KOPT-K1 (cell line): Measurements from ENCODE around the gene FRRS1L.
"Not testable (repeated sequence)": the region's sequence is repeated elsewhere in the genome, so short reads cannot be mapped to it uniquely, and the experiment has no call there.

Experiments
- H3K27ac ChIP-seq: fragments of 200-600 bp; sonication (generic); 2 replicates; pipeline ENCODE4 v1.5.1; 2016; ENCODE audit warnings: antibody characterized with exemption, mild to moderate bottlenecking, low read depth, low read length; ENCODE audit not compliant: poor library complexity, severe bottlenecking
- H3K36me3 ChIP-seq: fragments of 200-600 bp; sonication (generic); 2 replicates; pipeline ENCODE4 v1.5.1; 2017; ENCODE audit warnings: antibody characterized with exemption, mild to moderate bottlenecking, low read length, moderate library complexity; ENCODE audit not compliant: insufficient read depth
- H3K9me3 ChIP-seq: fragments of 200-600 bp; sonication (generic); 2 replicates; pipeline ENCODE4 v1.5.1; 2017; ENCODE audit warnings: antibody characterized with exemption, low read length, mild to moderate bottlenecking; ENCODE audit not compliant: insufficient read depth, poor library complexity, severe bottlenecking

Gene FRRS1L

DNA sequence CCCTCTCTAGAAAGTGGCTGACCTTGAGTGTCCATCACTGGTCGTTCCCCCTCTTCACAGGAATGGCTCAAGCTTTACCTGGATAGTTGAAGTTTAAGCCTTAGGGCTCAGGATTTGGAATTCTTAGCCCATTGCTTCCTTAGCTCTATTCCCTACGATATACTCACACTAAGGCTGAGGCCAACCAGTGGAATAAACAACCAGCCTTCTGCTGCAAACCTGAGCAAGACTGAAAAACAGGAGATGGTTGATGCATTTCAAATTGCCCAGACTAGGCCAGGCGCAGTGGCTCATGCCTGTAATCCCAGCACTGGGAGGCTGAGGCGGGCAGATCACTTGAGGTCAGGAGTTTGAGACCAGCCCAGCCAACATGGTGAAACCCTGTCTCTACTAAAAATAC is 40.4 kb downstream of the FRRS1L start:
- not testable (repeated sequence) for H3K27ac ChIP-seq, H3K36me3 ChIP-seq, H3K9me3 ChIP-seq

DNA sequence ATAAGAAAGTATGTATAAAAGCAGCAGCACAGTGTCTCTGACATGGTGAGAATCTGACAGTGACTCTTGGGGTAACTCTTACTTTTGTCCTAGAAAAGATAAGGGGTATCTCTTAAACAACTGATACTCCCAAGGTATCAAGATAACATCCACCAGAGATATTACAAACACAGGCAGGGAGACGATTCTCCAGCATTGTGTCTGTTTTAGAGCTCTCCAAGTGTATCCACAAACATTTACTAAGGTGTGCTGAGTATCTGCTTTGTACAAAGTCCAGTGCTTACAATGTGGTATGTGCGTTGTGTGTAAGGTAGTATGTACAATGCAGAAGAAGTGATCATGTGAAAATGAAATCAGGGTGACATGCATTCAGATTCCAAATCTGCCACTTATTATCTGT is 42.9 kb downstream of the FRRS1L start:
- no peak overlapping the region for H3K27ac ChIP-seq
- no peaks in the 10 kb centered on the region for H3K36me3 ChIP-seq
- H3K9me3 ChIP-seq: no peaks in the 10 kb centered on the region

DNA sequence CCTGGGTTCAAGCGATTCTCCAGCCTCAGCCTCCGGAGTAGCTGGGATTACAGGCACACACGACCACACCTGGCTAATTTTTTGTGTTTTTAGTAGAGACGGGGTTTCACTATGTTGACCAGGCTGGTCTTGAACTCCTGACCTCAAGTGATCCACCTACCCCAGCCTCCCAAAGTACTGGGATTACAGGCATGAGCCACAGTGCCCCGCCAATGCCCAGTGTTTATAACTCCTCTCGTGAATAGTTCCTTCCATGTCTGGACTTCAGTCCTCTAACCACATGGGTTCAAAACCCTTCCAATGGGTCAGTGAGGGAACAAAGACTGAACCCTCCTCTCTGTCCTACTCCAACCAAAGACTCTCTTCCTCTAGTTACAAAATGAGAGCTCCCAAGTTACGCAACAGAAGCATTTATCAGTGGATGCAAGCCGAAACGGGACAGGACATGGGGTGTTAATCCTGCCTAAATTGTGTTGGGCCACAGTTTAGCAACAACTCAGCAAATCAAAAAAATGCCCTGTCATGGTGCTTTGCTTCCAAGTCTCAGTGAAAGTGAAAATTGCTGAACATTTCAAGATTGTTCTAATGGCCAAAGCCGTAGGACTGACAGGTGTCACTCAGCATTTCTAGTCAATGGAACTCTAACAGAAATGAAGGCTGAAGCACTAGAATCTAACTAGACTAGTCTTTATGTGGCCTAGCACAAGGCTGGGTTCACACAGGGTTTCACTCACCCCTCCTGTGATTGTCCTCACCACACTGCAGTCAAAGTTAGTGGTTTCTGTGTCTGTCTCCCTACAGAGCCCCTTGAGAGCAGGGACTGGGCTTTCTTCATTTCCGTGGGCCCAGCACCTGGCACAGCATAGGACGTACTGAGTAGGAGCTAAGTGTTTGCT is 44.1 kb downstream of the FRRS1L start:
- Histone ChIP-seq H3K9me3 (no peaks in the 10 kb centered on the region), H3K36me3 (no peaks in the 10 kb centered on the region), H3K27ac (peak overlapping the region; percentile 54)

DNA sequence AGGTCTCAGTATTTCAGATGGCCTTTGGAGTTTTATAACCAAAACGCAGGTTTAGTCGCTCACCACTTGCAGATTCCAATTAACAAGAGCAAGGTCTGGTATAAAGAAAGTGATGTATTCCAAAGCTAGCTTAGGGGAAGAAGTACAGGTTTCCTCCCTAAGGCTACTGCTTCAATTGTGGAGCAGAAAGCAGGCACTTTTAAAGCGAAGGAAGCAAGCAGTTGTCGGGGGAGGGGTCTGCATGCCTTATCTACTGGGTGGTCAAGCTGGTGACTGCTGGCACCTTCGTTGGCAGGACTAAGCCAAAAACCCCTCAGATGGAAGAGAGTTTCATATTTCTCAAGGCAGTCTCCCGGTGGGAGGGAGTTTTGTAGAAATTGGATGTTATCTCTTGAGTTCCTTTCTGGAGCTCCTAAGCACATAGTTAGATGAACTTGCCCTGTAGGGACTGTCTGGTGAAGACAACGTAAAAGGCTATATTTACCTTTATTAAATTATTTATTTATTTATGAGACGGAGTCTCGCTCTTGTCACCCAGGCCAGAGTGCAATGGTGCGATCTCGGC is 45.7 kb downstream of the FRRS1L start:
- Histone ChIP-seq H3K9me3 (no peaks in the 10 kb centered on the region), H3K36me3 (peaks cover 6% of the 10 kb centered on the region; the same call in 1 of the 2 replicates), H3K27ac (peak overlapping the region; percentile 93)

DNA sequence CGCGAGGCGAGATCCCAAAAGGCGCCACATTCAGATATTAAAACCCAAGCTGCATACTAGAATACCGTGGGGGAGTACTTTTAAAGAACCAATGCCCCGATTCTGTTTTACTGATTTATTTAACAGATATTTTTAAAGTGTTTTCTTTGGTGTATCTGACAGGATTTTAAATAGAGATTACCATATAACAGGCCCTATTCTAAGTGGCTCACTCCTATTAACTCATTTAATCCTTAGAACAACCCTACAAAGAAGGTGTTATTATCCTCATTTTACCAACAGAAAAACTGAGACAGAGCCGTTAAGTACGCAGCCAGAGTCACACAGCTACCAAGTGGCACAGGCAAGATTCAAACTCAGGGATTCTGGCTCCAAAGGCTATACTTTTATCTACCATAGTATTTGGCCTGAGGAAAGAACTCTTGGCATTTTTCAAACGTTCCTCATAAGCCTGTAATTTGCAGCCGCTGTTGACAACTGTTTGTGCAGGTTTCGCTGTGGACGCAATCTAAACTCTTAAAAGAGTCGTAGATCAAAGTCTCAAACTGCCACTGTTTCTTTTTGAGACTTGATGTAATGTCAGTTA is 46.8 kb downstream of the FRRS1L start:
- H3K27ac ChIP-seq: peak overlapping the region; percentile 93
- H3K36me3 ChIP-seq: peaks cover 6% of the 10 kb centered on the region; the same call in 1 of the 2 replicates
- no peaks in the 10 kb centered on the region for H3K9me3 ChIP-seq

DNA sequence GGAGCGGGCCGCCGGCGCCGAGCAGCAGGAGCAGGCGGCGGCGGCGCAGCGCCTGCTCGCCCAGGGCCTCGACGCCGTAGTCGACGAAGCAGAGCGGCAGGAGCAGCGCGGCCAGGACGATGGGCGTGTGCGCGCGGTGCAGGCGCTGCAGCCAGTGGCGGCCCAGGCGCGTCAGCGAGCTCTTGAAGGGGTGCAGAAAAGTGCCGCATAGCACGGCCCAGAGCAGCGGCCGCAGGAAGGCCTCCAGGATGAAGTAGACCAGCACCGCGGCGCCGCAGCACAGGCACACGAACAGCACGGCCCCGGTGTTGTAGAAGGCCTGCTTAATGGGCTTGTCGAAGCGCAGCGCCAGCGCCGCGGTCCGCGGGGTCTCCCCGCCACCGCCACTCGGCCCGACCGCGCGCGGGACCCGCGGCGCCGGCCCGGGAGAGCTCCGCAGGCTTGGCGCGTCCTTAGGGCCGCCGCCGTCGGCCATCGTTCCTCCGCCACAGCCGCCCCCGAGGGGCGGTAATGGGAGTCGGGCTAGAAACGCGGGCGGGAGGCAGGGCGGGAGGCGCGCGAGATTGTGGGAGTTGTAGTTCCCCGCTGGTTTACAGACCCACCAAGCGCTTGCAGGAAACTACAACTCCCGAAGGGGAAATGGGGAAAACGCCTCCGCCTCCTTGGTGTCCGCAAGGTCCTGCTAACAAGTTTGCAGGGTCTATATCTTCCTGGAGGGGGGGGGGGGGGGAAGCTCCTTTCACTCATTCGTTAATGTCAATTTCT is 47.4 kb downstream of the FRRS1L start, which contains the start of gene TMEM245:
TSS of gene TMEM245 (minus strand) at position 509 of the 765 bp plus-strand sequence. CDS start at position 475, 34 bp downstream.
- Histone ChIP-seq H3K27ac (peak within 1 kb of the TSS; percentile 93), H3K9me3 (no peaks in the 10 kb centered on the region), H3K36me3 (peaks cover 12% of the 10 kb centered on the region)

DNA sequence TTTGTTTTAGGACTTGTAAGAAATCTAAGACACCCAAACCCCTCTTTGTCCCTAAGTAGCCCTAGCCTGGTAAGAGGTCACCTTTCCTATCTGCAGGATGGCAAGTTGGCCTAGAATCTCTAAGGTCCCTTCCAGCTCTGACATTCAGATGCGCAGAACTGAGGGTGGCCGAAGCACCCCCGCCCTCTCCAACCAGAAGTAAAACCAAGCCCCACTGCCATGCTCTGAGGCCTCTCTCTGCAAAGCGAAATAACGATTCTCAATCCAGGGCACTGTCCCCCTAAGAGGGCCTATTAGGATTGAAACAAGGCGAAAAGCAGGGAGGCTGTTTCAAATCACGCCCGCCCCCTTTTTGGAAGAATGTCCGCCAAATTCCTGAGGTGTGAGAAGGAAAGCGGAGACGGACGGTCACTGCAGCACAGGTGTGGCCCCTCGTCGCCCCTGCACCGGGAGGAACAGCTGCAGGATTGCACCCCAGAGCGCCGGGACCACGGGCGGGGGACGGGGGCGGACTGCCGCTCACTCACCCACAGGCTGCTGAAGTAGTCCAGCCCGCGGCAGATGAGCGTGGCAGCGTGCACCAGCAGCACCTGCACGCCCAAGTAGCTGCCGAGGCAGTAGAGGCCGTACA is 48.1 kb downstream of the FRRS1L start:
- Histone ChIP-seq H3K9me3 (no peaks in the 10 kb centered on the region), H3K36me3 (peaks cover 16% of the 10 kb centered on the region), H3K27ac (peak overlapping the region; percentile 93)

DNA sequence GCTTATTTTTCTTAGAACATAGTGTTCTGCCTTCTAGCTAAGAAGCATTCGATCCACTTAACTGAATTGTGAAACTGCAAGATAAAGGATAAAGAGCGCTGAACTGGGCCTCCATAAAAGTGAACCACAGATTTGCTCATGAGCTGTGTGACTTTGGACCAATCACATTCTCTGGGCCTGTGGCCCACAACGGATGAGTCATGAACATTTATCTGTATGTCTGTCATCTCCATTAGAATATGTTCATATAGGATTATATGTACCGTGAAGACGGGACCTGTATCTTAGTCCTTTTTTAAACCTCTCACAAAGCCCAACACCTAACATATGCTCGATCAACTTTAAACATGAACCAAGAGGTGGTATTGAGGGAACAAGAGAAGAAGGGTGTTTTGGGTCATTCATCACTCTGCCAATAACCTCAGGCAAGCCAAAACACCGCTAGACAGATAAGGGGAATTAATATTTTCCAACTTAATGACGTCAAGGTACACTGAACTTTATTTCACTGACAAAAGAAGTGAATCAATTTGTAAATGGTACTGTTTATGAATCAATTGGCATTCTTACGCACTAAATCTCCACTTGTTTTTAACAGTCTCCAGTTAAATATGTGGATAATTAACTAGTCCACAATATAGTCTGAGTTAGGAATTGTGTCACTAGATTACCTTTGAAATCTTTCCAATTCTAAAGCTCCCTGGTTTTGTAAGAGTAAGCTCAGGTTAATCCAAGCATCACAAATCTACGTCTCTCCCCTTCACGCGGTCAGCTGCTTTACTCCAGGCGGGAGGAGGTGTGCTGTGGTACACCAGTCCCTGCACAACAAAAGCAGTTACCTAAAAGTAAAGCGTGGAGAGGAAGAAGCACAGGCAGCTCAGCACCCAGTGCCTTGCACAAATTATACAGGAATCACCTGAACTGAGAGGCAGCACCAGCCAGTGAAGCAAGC is 48.9 kb downstream of the FRRS1L start:
- Histone ChIP-seq H3K36me3 (peaks cover 16% of the 10 kb centered on the region), H3K27ac (peak overlapping the region; percentile 93), H3K9me3 (no peaks in the 10 kb centered on the region)

DNA sequence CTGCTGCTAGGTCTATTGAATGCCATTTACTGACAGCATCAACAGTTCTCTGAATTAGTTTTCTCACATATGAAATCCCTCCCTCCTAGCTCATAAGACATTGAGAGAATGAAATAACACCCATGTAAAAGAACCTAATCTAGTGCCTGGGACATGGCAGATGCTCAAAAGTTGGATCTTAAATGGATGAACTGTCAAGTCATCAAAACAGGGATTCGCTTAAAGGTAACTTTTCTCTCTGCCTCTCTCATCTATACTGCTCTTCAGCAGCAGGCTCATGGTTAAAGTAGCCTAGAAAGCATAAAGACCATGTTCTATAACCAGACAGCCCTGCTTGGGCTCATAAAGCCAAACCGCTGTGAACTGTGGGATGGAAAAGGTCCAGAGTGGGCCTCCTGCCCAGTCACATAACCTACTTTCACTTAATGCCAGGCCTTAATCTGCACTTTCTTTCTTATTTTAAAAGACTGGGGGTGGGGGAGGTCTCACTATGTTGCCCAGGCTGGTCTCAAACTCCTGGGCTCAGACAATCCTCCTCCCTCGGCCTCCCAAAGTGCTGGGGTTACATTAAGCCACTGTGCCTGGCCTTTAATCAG is 51.0 kb downstream of the FRRS1L start:
- H3K9me3 ChIP-seq: no peaks in the 10 kb centered on the region
- H3K27ac ChIP-seq: no peak overlapping the region
- peaks cover 16% of the 10 kb centered on the region for H3K36me3 ChIP-seq

DNA sequence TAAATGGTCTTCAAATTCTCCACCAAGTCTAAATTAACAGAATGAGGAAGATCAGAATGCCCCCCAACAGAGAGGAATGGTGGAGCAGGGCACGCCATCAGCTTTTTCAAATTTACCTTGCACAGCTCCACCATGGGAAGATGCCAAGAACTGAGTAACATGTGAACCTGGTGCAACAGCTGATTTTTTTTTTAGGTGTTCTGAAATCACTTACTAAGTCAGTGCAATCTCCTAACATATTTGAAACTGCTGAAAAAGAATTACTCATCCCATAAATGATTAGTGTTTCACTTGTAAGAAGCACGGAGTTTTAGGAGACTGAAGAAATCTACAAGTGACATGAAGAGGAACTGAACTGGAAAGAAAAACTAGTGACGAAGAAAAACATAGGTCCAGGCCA is 52.4 kb downstream of the FRRS1L start:
- Histone ChIP-seq H3K36me3 (peaks cover 16% of the 10 kb centered on the region), H3K27ac (no peak overlapping the region)

DNA sequence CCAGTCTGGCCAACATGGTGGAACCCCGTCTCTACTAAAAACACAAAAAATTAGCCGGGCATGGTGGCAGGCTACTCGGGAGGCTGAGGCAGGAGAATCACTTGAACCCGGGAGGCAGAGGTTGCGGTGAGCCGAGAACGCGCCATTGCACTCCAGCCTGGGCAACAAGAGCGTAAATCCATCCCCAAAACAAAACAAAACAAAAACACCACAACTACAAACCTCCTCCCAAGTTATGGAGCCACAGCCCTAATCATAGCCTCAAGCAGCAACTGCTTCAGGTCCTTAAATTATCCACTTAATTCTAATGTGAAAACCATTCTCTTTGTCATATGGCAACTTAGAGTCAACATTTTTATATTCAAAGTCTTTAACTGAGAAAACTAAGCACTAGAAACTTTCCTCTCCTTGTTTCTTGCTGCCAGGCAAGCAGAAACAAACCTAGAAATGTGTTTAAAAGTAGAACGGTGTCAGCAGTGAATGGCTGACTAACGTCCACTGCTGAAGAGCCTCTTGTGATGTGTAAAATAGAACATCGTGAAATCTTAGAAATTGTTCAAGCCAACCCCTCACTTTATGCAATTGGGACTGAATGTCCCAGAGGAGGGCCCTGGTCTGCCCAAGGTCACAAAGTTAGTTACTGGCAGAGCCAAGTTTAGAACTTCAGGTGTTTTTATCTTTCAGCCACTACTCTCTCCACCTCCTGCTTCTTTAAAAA is 53.0 kb downstream of the FRRS1L start:
- no peaks in the 10 kb centered on the region for H3K9me3 ChIP-seq
- H3K27ac ChIP-seq: no peak overlapping the region
- H3K36me3 ChIP-seq: peaks cover 16% of the 10 kb centered on the region

More for the DNA sequence above, 52.4 kb downstream of the FRRS1L start:
- no peaks in the 10 kb centered on the region for H3K9me3 ChIP-seq

DNA sequence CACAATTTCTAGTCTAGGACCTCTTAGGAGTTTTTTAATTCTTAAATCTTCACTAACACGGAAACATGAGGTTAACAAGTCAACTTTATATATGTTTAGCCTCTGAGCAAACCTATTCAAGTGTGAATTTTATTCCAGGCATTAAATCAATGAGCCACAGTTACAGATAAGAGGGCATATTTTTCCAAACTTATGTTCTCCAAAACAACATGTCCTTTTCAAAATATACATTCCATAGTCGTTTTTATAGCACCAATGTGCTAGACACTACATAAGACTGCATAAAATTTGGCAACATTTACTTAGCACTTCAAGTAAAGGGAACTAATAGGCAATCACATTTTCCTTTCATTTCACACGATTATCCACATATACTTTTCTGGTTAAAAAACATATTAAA is 53.8 kb downstream of the FRRS1L start:
- Histone ChIP-seq H3K36me3 (peaks cover 16% of the 10 kb centered on the region), H3K27ac (no peak overlapping the region), H3K9me3 (no peaks in the 10 kb centered on the region)
